Panc1 (cell line): ENCODE data around the gene MCU. TPM values are rescaled to one million over a fixed set of nuclear protein-coding genes. Genes with fewer than 3 reads are reported as not detected.

Experiments
- ATAC-seq: fragments of 200-7000 bp; cut with Tn5 transposase; 2 replicates; pipeline ENCODE4 v1.9.1; 2020; ENCODE audit warnings: mild to moderate bottlenecking, moderate library complexity
- BruUV-seq: library from RNA; stranded (reverse); fragments of 400-500 nt; replicated peaks from 2 replicates; lab custom pipeline; 2021; lab: Mats Ljungman, UMichigan
- CTCF ChIA-PET: fragments of 300-600 bp; sonication (Branson Sonifier 250); formaldehyde crosslinking; loops from one replicate; lab custom pipeline; 2022; ENCODE audit warnings: antibody characterized with exemption; lab: Charles Lee
- POLR2A ChIA-PET: fragments of 300-600 bp; sonication (Branson Sonifier 250); formaldehyde crosslinking; loops from one replicate; lab custom pipeline; 2022; ENCODE audit warnings: antibody characterized with exemption; lab: Charles Lee
- DNase-seq: peaks from one replicate; pipeline ENCODE4 v3.0.0-alpha.2; 2010; ENCODE audit warnings: low read depth, low spot score
- H3K27ac ChIP-seq: 2 replicates; pipeline ENCODE4 v1.5.1; 2011; ENCODE audit warnings: mild to moderate bottlenecking, low read length, inconsistent platforms
- H3K27me3 ChIP-seq: fragments of 200-500 bp; sonication (Bioruptor generic); 2 replicates; pipeline ENCODE4 v1.6.0; 2014; ENCODE audit warnings: low read length, inconsistent platforms; ENCODE audit not compliant: control insufficient read depth, insufficient read depth
- H3K36me3 ChIP-seq: fragments of 200-500 bp; sonication (Bioruptor generic); 2 replicates; pipeline ENCODE4 v1.5.1; 2014; ENCODE audit warnings: inconsistent platforms, mild to moderate bottlenecking, low read length, moderate library complexity; ENCODE audit not compliant: control insufficient read depth, insufficient read depth
- H3K4me1 ChIP-seq: 2 replicates; pipeline ENCODE4 v1.5.1; 2011; ENCODE audit warnings: inconsistent platforms, mild to moderate bottlenecking, low read length, moderate library complexity; ENCODE audit not compliant: control insufficient read depth, insufficient read depth
- H3K4me3 ChIP-seq, 2 experiments: 2 replicates each; pipeline ENCODE4 v1.5.1; 2011 to 2012; ENCODE audit warnings: low read depth in 2 of 2, low read length in 2 of 2, mild to moderate bottlenecking in 2 of 2, inconsistent platforms in 1 of 2, moderate library complexity in 1 of 2
- H3K9me3 ChIP-seq: fragments of 200-500 bp; sonication (Bioruptor generic); 2 replicates; pipeline ENCODE4 v1.5.1; 2014; ENCODE audit warnings: low read depth, mild to moderate bottlenecking, inconsistent platforms, low read length, moderate library complexity; ENCODE audit not compliant: control insufficient read depth, insufficient read depth
- CTCF ChIP-seq: fragments of 450-650 bp; IDR thresholded peaks from 2 replicates; pipeline ENCODE4 v1.5.1; 2017; ENCODE audit warnings: mild to moderate bottlenecking
- POLR2AphosphoS5 ChIP-seq: IDR thresholded peaks from 2 replicates; pipeline ENCODE4 v1.6.1; 2012; ENCODE audit warnings: mild to moderate bottlenecking, low read depth, low read length, moderate library complexity
- SIN3A ChIP-seq: IDR thresholded peaks from 2 replicates; pipeline ENCODE4 v1.6.1; 2012; ENCODE audit warnings: low read depth, mild to moderate bottlenecking, low read length, moderate library complexity, borderline replicate concordance; ENCODE audit not compliant: insufficient read depth
- TCF7L2 ChIP-seq: IDR thresholded peaks from 2 replicates; pipeline ENCODE4 v1.6.1; 2011; ENCODE audit warnings: mild to moderate bottlenecking, low read depth, low read length, inconsistent platforms
- in situ Hi-C: cut with HindIII; loops from 2 replicates; pipeline ENCODE4 v1.10.0; 2016; ENCODE audit warnings: low sequenced_read_pairs, low pct_unique_long_range_greater_than_20kb
- intact Hi-C: fragments of 100-400 bp; cut with micrococcal nuclease; formaldehyde crosslinking; loops from one replicate; pipeline ENCODE4 v1.10.0; 2022; ENCODE audit not compliant: unreplicated experiment
- total RNA-seq: library from RNA; stranded (reverse); gene quantifications from one replicate; pipeline ENCODE4 v1.2.1, GENCODE V29; 2021; ENCODE audit not compliant: unreplicated experiment
- TF ChIP-seq, protein P1 (sequence below), 2 experiments: IDR thresholded peaks; 2 replicates each; pipeline ENCODE4 v1.6.1; 2011 to 2012; ENCODE audit warnings: low read depth in 2 of 2, control low read depth in 1 of 2, low read length in 1 of 2, mild to moderate bottlenecking in 1 of 2, moderate library complexity in 1 of 2; ENCODE audit not compliant: insufficient read depth in 1 of 2

The MCU gene
- total RNA-seq, 1 experiment from 2014 or later = 31.6 TPM

- ChIA-PET POLR2A (interaction anchor here (0.7 kb wide), 1 partner anchor 545 kb away, joined by 17 read pairs; no protein-coding TSS in a partner anchor), CTCF (interaction anchor here (0.7 kb wide), 1 partner anchor 15 kb away, joined by 3 read pairs; no protein-coding TSS in a partner anchor)
- BruUV-seq = no TSS peak
Measured at GRCh38 chr10:72819053-72819452, 127.1 kb downstream of the MCU start.

GRCh38 chr10:72821606-72822005 is 129.7 kb downstream of the MCU start:
- intact Hi-C loops (no loop called here), in situ Hi-C loops (no loop called here)
- Histone ChIP-seq H3K4me3 (no peak overlapping the region), H3K36me3 (no peaks in the 10 kb centered on the region), H3K27me3 (no peaks in the 10 kb centered on the region), H3K9me3 (no peaks in the 10 kb centered on the region; the same call in 1 of the 2 replicates), H3K27ac (no peak overlapping the region), H3K4me1 (0 out of 2 replicates have a peak, but pooled peaks cover 3% of the 10 kb centered on the region)
- ChIA-PET CTCF (no interaction called here), POLR2A (no interaction called here)
- DNase-seq = no peak
- TF ChIP-seq SIN3A (no peak), CTCF (no peak), POLR2AphosphoS5 (no peak), TCF7L2 (no peak)
- TF ChIP-seq, protein P1, sequence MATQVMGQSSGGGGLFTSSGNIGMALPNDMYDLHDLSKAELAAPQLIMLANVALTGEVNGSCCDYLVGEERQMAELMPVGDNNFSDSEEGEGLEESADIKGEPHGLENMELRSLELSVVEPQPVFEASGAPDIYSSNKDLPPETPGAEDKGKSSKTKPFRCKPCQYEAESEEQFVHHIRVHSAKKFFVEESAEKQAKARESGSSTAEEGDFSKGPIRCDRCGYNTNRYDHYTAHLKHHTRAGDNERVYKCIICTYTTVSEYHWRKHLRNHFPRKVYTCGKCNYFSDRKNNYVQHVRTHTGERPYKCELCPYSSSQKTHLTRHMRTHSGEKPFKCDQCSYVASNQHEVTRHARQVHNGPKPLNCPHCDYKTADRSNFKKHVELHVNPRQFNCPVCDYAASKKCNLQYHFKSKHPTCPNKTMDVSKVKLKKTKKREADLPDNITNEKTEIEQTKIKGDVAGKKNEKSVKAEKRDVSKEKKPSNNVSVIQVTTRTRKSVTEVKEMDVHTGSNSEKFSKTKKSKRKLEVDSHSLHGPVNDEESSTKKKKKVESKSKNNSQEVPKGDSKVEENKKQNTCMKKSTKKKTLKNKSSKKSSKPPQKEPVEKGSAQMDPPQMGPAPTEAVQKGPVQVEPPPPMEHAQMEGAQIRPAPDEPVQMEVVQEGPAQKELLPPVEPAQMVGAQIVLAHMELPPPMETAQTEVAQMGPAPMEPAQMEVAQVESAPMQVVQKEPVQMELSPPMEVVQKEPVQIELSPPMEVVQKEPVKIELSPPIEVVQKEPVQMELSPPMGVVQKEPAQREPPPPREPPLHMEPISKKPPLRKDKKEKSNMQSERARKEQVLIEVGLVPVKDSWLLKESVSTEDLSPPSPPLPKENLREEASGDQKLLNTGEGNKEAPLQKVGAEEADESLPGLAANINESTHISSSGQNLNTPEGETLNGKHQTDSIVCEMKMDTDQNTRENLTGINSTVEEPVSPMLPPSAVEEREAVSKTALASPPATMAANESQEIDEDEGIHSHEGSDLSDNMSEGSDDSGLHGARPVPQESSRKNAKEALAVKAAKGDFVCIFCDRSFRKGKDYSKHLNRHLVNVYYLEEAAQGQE (IDR thresholded peaks at IDR 0.05; ENCODE audit: insufficient read depth in 1 of 2, low read depth in 2 of 2, low read length in 1 of 2) = no peak
- no TSS peak for BruUV-seq
- no peak for ATAC-seq

More at GRCh38 chr10:72819053-72819452, 127.1 kb downstream of the MCU start:
- H3K9me3 ChIP-seq = no peaks in the 10 kb centered on the region; the same call in 1 of the 2 replicates
- intact Hi-C loops = no loop called here
- no peak overlapping the region for H3K4me3 ChIP-seq
- no peak for DNase-seq
- H3K27ac ChIP-seq = no peak overlapping the region
- peaks cover 6% of the 10 kb centered on the region; the same call in 1 of the 2 replicates for H3K4me1 ChIP-seq
- no peaks in the 10 kb centered on the region for H3K36me3 ChIP-seq
- in situ Hi-C loops = no loop called here
- TF ChIP-seq, protein P1 (IDR thresholded peaks at IDR 0.05; ENCODE audit: insufficient read depth in 1 of 2, low read depth in 2 of 2, low read length in 1 of 2) = no peak
- no peak for TF ChIP-seq CTCF
- no peak for TF ChIP-seq POLR2AphosphoS5
- no peak for TF ChIP-seq TCF7L2
- TF ChIP-seq SIN3A = no peak
- no peak for ATAC-seq
- no peaks in the 10 kb centered on the region for H3K27me3 ChIP-seq
